Measurements from ENCODE around the gene MMP17. TPM values are rescaled to one million over a fixed set of nuclear protein-coding genes. Genes with fewer than 3 reads are reported as not detected.
"Not testable (repeated sequence)": the region's sequence is repeated elsewhere in the genome, so short reads cannot be mapped to it uniquely, and the experiment has no call there.

Gene MMP17
- total and polyA plus RNA-seq, 2 donors (not counting 1 experiment from before 2014, with no cell fraction given): 3.2 to 13.5 TPM

DNA sequence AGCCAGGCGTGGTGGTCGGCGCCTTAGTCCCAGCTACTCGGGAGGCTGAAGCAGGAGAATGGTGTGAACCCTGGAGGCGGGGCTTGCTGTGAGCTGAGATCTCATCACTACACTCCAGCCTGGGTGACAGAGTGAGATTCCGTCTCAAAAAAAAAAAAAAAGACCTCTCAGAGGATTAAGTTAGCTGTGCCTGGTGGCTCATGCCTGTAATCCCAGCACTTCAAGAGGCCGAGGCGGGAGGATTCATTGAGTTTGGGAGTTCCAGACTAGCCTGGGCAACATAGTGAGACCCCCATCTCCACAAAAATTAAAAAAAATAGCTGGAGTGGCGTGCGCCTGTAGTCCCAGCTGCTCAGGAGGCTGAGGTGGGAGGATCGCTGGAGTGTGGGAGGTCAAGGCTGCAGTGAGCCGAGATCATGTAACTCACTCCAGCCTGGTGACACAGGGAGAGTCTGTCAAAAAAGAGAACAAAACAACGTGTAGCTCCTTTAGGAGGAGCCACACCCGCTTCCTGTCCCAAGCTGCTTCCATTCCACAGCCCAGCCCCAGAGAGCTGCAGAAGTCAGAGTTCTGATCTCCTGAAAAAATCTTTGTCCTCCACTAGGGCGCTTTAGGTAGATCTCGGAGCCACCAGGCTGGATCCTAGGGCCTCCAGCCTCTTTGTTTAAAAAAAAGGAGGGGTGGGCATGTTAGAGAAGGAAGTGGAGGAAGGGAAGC, 54.8 kb downstream of the MMP17 start:
- Histone ChIP-seq H3K36me3 (ENCODE audit: control insufficient read depth, insufficient read depth, low read length) (no peaks in the 10 kb centered on the region), H3K9ac (ENCODE audit: insufficient read depth, low read length) (no peak overlapping the region), H3K4me1 (ENCODE audit: control insufficient read depth, extremely low read depth, insufficient read depth, low read length) (no peaks in the 10 kb centered on the region), H3K79me2 (ENCODE audit: control insufficient read depth, insufficient read depth, low read length) (no peaks in the 10 kb centered on the region), H3K9me3 (ENCODE audit: control insufficient read depth, insufficient read depth, low read depth, low read length) (no peaks in the 10 kb centered on the region), H3K27ac (ENCODE audit: insufficient read depth, low read length) (no peak overlapping the region), H3K4me3 (replicated peaks in 1 of 4; ENCODE audit: control extremely low read depth in 1 of 4, insufficient read depth in 1 of 4, low read depth in 3 of 4, low read length in 4 of 4) (no peak overlapping the region), H4K20me1 (ENCODE audit: control insufficient read depth, extremely low read depth, insufficient read depth, low read length) (no peaks in the 10 kb centered on the region), H2AFZ (ENCODE audit: low read length) (no peak overlapping the region), H3K27me3 (ENCODE audit: control insufficient read depth, insufficient read depth, low read length) (peaks cover 8% of the 10 kb centered on the region), H3K4me2 (ENCODE audit: extremely low read depth, insufficient read depth, low read length) (no peak overlapping the region)
- TF ChIP-seq EZH2 (IDR thresholded peaks at IDR 0.05; ENCODE audit: low read length, missing control alignments): no peak
- DNase-seq (ENCODE audit: low read depth in 2 of 2): no peak

DNA sequence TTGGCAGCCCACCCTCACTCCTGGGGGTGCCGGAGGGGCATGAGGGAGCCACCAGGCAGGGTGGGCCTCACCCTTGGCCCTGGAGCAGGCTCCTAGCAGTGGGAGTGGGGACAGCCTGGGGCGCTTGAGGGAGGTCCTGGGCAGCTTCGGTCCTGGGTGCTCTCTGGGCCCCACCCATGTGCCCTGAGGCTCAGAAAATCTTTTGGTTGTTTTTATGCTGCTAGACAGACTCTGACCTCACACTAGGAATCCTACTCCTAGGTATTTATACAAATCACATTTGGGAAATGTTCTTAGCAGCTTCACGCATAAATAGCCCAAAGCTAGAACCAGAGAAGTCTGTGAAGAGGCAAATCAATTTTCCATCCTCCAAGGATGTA, 55.3 kb downstream of the MMP17 start:
- Histone ChIP-seq H2AFZ (ENCODE audit: low read length) (no peak overlapping the region), H3K4me1 (ENCODE audit: control insufficient read depth, extremely low read depth, insufficient read depth, low read length) (no peaks in the 10 kb centered on the region), H4K20me1 (ENCODE audit: control insufficient read depth, extremely low read depth, insufficient read depth, low read length) (no peaks in the 10 kb centered on the region), H3K27ac (ENCODE audit: insufficient read depth, low read length) (no peak overlapping the region), H3K9ac (ENCODE audit: insufficient read depth, low read length) (no peak overlapping the region), H3K4me3 (replicated peaks in 1 of 4; ENCODE audit: control extremely low read depth in 1 of 4, insufficient read depth in 1 of 4, low read depth in 3 of 4, low read length in 4 of 4) (no peak overlapping the region), H3K36me3 (ENCODE audit: control insufficient read depth, insufficient read depth, low read length) (no peaks in the 10 kb centered on the region), H3K79me2 (ENCODE audit: control insufficient read depth, insufficient read depth, low read length) (no peaks in the 10 kb centered on the region), H3K9me3 (ENCODE audit: control insufficient read depth, insufficient read depth, low read depth, low read length) (no peaks in the 10 kb centered on the region), H3K27me3 (ENCODE audit: control insufficient read depth, insufficient read depth, low read length) (peaks cover 5% of the 10 kb centered on the region), H3K4me2 (ENCODE audit: extremely low read depth, insufficient read depth, low read length) (no peak overlapping the region)
- TF ChIP-seq, protein P1, sequence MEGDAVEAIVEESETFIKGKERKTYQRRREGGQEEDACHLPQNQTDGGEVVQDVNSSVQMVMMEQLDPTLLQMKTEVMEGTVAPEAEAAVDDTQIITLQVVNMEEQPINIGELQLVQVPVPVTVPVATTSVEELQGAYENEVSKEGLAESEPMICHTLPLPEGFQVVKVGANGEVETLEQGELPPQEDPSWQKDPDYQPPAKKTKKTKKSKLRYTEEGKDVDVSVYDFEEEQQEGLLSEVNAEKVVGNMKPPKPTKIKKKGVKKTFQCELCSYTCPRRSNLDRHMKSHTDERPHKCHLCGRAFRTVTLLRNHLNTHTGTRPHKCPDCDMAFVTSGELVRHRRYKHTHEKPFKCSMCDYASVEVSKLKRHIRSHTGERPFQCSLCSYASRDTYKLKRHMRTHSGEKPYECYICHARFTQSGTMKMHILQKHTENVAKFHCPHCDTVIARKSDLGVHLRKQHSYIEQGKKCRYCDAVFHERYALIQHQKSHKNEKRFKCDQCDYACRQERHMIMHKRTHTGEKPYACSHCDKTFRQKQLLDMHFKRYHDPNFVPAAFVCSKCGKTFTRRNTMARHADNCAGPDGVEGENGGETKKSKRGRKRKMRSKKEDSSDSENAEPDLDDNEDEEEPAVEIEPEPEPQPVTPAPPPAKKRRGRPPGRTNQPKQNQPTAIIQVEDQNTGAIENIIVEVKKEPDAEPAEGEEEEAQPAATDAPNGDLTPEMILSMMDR (conservative IDR thresholded peaks at IDR 0.05 in 1 of 2, IDR thresholded peaks at IDR 0.05 in 1 of 2; ENCODE audit: low read depth in 1 of 2, low read length in 2 of 2): no peak
- no peak for TF ChIP-seq EZH2 (IDR thresholded peaks at IDR 0.05; ENCODE audit: low read length, missing control alignments)
- no peak for DNase-seq (ENCODE audit: low read depth in 2 of 2)

DNA sequence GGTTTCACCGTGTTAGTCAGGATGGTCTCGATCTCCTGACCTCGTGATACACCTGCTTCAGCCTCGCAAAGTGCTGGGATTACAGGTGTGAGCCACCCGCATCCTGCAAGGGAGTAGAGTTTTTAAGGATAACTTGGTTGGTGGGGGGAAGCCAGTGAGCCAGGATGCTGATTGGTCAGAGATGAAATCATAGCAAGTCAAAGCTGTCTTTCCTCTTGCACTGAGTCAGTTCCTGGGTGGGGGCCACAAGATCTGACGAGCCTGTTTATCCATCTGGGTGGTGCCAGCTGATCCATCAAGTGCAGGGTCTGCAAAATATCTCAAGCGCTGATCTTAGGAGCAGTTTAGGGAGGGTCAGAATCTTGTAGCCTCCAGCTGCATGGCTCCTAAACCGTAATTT, 56.9 kb downstream of the MMP17 start:
- not testable (repeated sequence) for DNase-seq (ENCODE audit: low read depth in 2 of 2); H3K27ac ChIP-seq (ENCODE audit: insufficient read depth, low read length); H3K9ac ChIP-seq (ENCODE audit: insufficient read depth, low read length); H4K20me1 ChIP-seq (ENCODE audit: control insufficient read depth, extremely low read depth, insufficient read depth, low read length); H3K4me1 ChIP-seq (ENCODE audit: control insufficient read depth, extremely low read depth, insufficient read depth, low read length); H3K9me3 ChIP-seq (ENCODE audit: control insufficient read depth, insufficient read depth, low read depth, low read length); H3K36me3 ChIP-seq (ENCODE audit: control insufficient read depth, insufficient read depth, low read length); H3K4me2 ChIP-seq (ENCODE audit: extremely low read depth, insufficient read depth, low read length); H3K79me2 ChIP-seq (ENCODE audit: control insufficient read depth, insufficient read depth, low read length); H3K27me3 ChIP-seq (ENCODE audit: control insufficient read depth, insufficient read depth, low read length); H3K4me3 ChIP-seq (replicated peaks in 1 of 4; ENCODE audit: control extremely low read depth in 1 of 4, insufficient read depth in 1 of 4, low read depth in 3 of 4, low read length in 4 of 4); H2AFZ ChIP-seq (ENCODE audit: low read length)

DNA sequence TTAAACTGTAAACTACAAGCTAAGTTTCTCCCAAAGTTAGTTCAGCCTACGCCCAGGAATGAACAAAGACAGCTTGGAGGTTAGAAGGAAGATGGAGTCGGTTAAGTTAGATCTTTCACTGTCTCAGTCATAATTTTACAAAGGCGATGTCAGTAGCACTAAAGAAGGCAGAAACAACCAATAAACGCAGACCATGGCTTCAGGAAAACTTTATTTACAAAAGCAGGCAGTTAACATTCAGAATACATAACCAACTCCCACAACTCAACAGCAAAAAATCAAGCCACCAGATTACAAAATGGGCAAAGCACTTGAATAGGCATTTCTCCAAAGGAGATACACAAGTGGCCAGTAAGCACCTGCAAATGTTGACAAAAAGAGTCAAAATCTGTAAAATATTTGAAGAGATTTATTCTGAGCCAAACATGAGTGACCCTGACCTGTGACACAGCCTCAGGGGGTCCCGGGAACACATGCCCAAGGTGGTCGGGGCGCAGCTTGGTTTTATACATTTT, 57.4 kb downstream of the MMP17 start:
- no peaks in the 10 kb centered on the region for H3K79me2 ChIP-seq (ENCODE audit: control insufficient read depth, insufficient read depth, low read length)
- H3K4me3 ChIP-seq (replicated peaks in 1 of 4; ENCODE audit: control extremely low read depth in 1 of 4, insufficient read depth in 1 of 4, low read depth in 3 of 4, low read length in 4 of 4): no peak overlapping the region
- peaks cover 2% of the 10 kb centered on the region for H3K27me3 ChIP-seq (ENCODE audit: control insufficient read depth, insufficient read depth, low read length)
- H3K4me2 ChIP-seq (ENCODE audit: extremely low read depth, insufficient read depth, low read length): no peak overlapping the region
- H3K36me3 ChIP-seq (ENCODE audit: control insufficient read depth, insufficient read depth, low read length): no peaks in the 10 kb centered on the region
- no peak overlapping the region for H2AFZ ChIP-seq (ENCODE audit: low read length)
- H3K9me3 ChIP-seq (ENCODE audit: control insufficient read depth, insufficient read depth, low read depth, low read length): no peaks in the 10 kb centered on the region
- no peak overlapping the region for H3K27ac ChIP-seq (ENCODE audit: insufficient read depth, low read length)
- H3K4me1 ChIP-seq (ENCODE audit: control insufficient read depth, extremely low read depth, insufficient read depth, low read length): no peaks in the 10 kb centered on the region
- TF ChIP-seq, protein P1 (conservative IDR thresholded peaks at IDR 0.05 in 1 of 2, IDR thresholded peaks at IDR 0.05 in 1 of 2; ENCODE audit: low read depth in 1 of 2, low read length in 2 of 2): no peak
- no peak for TF ChIP-seq EZH2 (IDR thresholded peaks at IDR 0.05; ENCODE audit: low read length, missing control alignments)
- H4K20me1 ChIP-seq (ENCODE audit: control insufficient read depth, extremely low read depth, insufficient read depth, low read length): no peaks in the 10 kb centered on the region
- no peak for DNase-seq (ENCODE audit: low read depth in 2 of 2)
- no peak overlapping the region for H3K9ac ChIP-seq (ENCODE audit: insufficient read depth, low read length)

DNA sequence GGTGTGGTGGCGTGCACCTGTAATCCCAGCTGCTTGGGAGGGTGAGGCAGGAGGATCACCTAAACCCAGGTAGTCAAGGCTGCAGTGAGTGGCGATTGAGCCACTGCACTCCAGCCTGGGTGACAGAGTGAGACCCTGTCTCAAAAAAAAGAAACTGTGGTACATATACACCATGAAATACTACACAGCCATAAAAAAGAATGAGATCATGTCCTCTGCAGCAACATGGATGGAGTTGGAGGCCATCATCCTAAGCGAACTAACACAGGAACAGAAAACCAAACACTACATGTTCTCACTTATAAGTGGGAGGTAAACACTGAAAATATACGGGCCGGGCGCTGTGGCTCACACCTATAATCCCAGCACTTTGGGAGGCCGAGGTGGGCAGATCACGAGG, 63.5 kb downstream of the MMP17 start:
- not testable (repeated sequence) for H3K36me3 ChIP-seq (ENCODE audit: control insufficient read depth, insufficient read depth, low read length)

More for the DNA sequence above, 63.5 kb downstream of the MMP17 start:
- not testable (repeated sequence) for DNase-seq (ENCODE audit: low read depth in 2 of 2); H3K4me1 ChIP-seq (ENCODE audit: control insufficient read depth, extremely low read depth, insufficient read depth, low read length); H3K27ac ChIP-seq (ENCODE audit: insufficient read depth, low read length); H3K4me2 ChIP-seq (ENCODE audit: extremely low read depth, insufficient read depth, low read length); H3K9ac ChIP-seq (ENCODE audit: insufficient read depth, low read length); H3K79me2 ChIP-seq (ENCODE audit: control insufficient read depth, insufficient read depth, low read length); H4K20me1 ChIP-seq (ENCODE audit: control insufficient read depth, extremely low read depth, insufficient read depth, low read length); H2AFZ ChIP-seq (ENCODE audit: low read length); H3K9me3 ChIP-seq (ENCODE audit: control insufficient read depth, insufficient read depth, low read depth, low read length); H3K27me3 ChIP-seq (ENCODE audit: control insufficient read depth, insufficient read depth, low read length); H3K4me3 ChIP-seq (replicated peaks in 1 of 4; ENCODE audit: control extremely low read depth in 1 of 4, insufficient read depth in 1 of 4, low read depth in 3 of 4, low read length in 4 of 4)

Data from fibroblast of lung (primary cell).